Stimulated activated CD4-positive, alpha-beta T cell treated with anti-CD3 and anti-CD28 coated beads, Interleukin-12 subunit alpha, Interleukin-12 subunit beta, amount 100 ng/mL, for 4 hours (primary cell): Measurements from ENCODE around the gene CADPS2.

ENCODE experiments used
- DNase-seq: peaks from one replicate; pipeline ENCODE4 v3.0.0-alpha.2; 2020

CADPS2 gene

GRCh38 chr7:122584676-122585251 is 301.5 kb downstream of the CADPS2 start:
- no peak for DNase-seq

- no peak for DNase-seq
Observed at GRCh38 chr7:122578350-122578749, 307.9 kb downstream of the CADPS2 start.

GRCh38 chr7:122577449-122578003 is 308.7 kb downstream of the CADPS2 start:
- DNase-seq, result no peak

- no peak for DNase-seq
Observed at GRCh38 chr7:122572706-122573105, 313.6 kb downstream of the CADPS2 start.

GRCh38 chr7:122561326-122561725 is 324.9 kb downstream of the CADPS2 start:
- no peak for DNase-seq

- no peak for DNase-seq
Observed at GRCh38 chr7:122556873-122557542, 329.3 kb downstream of the CADPS2 start.

GRCh38 chr7:122556219-122556618 is 330.0 kb downstream of the CADPS2 start:
- DNase-seq, result no peak

GRCh38 chr7:122553761-122554160 is 332.5 kb downstream of the CADPS2 start:
- no peak for DNase-seq

GRCh38 chr7:122552769-122553168 is 333.5 kb downstream of the CADPS2 start:
- no peak for DNase-seq

GRCh38 chr7:122550545-122550944 is 335.7 kb downstream of the CADPS2 start:
- DNase-seq, result no peak

GRCh38 chr7:122549578-122549977 is 336.7 kb downstream of the CADPS2 start:
- no peak for DNase-seq

GRCh38 chr7:122546496-122546895 is 339.8 kb downstream of the CADPS2 start:
- DNase-seq, result no peak

- DNase-seq, result no peak
Observed at GRCh38 chr7:122544463-122544862, 341.8 kb downstream of the CADPS2 start.

- DNase-seq, result no peak
Observed at GRCh38 chr7:122543891-122544290, 342.4 kb downstream of the CADPS2 start.

- DNase-seq, result no peak
Observed at GRCh38 chr7:122543166-122543565, 343.1 kb downstream of the CADPS2 start.

- DNase-seq, result no peak
Observed at GRCh38 chr7:122535086-122535485, 351.2 kb downstream of the CADPS2 start.

- no peak for DNase-seq
Observed at GRCh38 chr7:122532406-122533269, 353.6 kb downstream of the CADPS2 start.

GRCh38 chr7:122528879-122529481 is 357.3 kb downstream of the CADPS2 start:
- no peak for DNase-seq

- DNase-seq, result no peak
Observed at GRCh38 chr7:122525355-122525754, 360.9 kb downstream of the CADPS2 start.

GRCh38 chr7:122521767-122522166 is 364.5 kb downstream of the CADPS2 start:
- no peak for DNase-seq

GRCh38 chr7:122520971-122521555 is 365.2 kb downstream of the CADPS2 start:
- DNase-seq, result no peak

GRCh38 chr7:122518488-122518887 is 367.8 kb downstream of the CADPS2 start:
- DNase-seq, result no peak

- DNase-seq, result no peak
Observed at GRCh38 chr7:122517576-122517975, 368.7 kb downstream of the CADPS2 start.
